ENCODE data around the gene ASCC1.

- TF ChIP-seq CTCF (optimal IDR thresholded peaks at IDR 0.05 in 1 of 3, IDR thresholded peaks at IDR 0.05 in 1 of 3, conservative IDR thresholded peaks at IDR 0.05 in 1 of 3; ENCODE audit: extremely low read depth in 1 of 3, insufficient read depth in 2 of 3, low read length in 3 of 3) (no peak), EZH2 (IDR thresholded peaks at IDR 0.05; ENCODE audit: low read length) (no peak)
Measured at GRCh38 chr10:72133517-72133916, 82.6 kb downstream of the ASCC1 start.

Measured in keratinocyte (primary cell).